HG03196 (cell line): ENCODE results near the gene RAB8B.
"Not testable (repeated sequence)": the region's sequence is repeated elsewhere in the genome, so short reads cannot be mapped to it uniquely, and the experiment has no call there.

Source experiments
- ATAC-seq: cut with Tn5 transposase; IDR thresholded peaks from one replicate; pipeline ENCODE4 v1.9.1; 2021; ENCODE audit not compliant: unreplicated experiment

The RAB8B gene

GRCh38 chr15:63203451-63204090, 14.2 kb downstream of the RAB8B start:
- ATAC-seq: no peak

GRCh38 chr15:63206079-63206478, 16.7 kb downstream of the RAB8B start:
- ATAC-seq: no peak

DNA sequence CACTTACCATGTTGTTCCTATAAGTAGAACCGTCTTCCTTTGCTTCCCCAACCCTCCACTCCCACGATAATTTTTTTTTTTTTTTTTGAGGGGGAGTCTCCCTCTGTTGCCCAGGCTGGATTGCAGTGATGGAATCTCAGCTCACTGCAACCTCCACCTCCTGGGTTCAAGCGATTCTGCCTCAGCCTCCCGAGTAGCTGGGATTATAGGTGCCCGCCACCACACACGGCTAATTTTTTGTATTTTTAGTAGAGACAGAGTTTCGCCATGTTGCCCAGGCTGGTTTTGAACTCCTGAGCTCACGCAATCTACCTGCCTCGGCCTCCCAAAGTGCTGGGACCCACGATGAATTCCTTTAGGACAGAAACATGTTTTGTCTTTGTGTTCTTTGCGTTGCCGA, 19.4 kb downstream of the RAB8B start:
- ATAC-seq: not testable (repeated sequence)

DNA sequence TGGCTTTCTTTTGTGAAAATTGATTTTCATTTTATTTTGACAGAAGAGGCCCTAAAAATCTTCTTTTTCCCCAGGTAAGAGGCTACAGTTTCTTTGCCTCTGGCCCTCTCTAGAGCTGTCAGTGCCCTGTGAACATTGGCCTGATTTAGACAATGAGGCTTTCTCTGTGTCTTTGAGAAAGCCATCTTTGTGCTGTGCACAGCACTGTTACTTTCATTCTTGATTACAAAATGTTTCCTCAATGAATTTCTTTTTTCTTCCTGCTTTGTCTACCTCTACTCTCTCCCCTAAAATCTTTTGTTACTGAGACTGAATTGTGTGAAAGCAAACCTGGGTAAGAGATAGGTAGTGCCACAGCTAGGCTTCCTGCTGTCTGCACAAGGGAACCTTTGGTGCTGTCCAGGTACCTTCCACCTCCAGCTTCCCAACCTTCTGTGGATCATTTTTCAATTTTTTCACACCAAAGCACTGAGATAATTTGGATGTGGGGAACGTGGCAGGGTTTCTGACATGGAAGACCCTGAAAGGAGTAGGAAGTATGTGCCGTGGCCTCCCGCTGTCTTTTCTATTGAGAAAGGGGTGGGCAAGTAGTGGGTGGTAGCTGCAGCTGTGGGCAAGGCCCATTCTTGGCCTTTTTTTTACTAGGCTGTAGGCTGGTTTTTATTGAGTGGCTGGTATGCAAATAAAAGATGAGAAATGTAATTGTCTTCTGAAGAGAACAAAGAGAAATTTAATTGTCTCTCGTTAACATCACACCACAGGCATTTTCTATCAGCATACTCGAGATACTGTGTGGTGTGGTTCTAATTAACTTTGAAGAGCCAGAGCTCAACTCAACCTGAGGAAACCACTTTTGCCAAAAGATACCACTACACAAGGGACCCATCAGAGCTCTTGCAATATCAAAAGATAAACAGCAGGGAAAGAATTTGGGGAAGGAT, 21.0 kb downstream of the RAB8B start:
- ATAC-seq: no peak

DNA sequence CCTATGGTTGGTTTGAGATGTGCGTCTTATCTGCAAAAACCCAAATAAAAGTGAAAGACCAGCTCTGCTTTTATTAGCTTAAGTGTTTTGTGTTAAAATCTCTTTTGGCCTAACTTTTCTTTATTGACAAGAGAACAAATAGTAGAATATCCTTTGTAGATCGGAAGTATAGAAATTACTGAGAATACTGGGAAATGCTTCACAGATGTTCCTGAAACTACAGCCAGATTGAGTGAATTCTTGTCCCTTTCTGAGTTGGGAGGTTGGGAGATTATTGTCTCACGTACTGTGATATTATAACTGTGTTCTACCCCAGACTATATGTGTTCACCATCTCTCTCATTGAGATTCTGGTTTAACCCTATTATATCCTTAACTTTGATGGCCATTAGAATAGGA, 21.7 kb downstream of the RAB8B start:
- ATAC-seq: no peak

DNA sequence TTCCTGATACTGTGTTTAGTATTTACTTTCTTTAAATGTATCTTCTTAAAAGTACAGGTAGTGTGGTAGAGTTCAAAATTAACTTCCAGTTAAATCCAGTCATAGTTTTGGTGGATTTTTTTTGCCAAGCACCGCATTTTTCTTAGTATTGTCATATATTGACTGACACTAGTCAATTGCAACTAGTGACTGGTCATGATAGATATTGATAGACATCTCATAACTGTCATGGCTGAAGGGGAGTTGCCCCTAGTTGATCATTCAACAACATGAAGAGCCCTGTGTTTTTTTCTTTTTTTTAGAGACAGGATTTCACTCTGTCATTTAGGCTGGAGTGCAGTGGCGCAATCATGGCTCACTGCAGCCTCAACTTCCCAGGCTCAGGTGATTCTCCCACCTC, 22.1 kb downstream of the RAB8B start:
- no peak for ATAC-seq

GRCh38 chr15:63212050-63213004, 22.9 kb downstream of the RAB8B start:
- no peak for ATAC-seq

- ATAC-seq: no peak
Measured at GRCh38 chr15:63218100-63218808, 28.8 kb downstream of the RAB8B start.

DNA sequence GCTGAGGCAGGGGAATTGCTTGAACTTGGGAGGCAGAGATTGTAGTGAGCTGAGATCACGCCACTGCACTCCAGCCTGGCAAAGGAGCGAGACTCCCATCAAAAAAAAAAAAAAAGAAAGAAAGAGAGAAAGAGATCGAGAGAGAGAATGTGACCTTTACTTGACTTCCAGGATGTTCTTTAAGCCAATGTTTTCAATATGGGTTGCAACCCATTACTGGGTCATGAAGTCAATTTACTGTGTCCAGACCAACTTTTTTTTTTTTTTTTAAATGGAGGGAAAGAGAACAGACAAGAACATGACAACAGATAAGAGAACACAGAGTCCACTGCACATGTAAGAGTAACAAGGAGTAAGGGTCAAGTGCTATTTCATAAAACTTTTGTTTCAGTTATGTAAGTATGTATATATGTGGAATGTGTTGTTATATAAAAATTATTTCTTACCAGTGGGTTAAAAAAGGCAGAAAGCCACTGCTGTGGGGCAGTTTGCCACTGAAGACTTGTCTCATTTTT, 29.8 kb downstream of the RAB8B start:
- ATAC-seq: no peak

DNA sequence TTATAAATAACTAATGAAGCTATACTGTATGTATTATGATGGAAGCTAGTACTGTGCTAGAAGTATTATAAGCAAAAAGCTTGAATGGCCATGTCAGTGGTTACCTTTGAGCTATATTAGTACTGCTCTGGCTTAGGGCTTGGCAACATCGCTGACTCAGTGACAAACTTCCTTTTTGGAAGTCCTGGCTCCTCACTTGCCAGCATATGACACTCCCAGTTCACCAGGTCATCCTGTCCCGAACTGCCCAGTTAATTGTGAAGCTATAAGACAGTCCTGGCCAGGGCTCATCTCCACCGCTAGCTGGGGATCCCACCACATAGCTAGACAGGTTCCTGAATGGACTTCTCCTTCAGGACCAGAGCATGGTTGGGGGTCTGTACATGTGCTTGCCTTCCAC, 31.9 kb downstream of the RAB8B start:
- no peak for ATAC-seq

DNA sequence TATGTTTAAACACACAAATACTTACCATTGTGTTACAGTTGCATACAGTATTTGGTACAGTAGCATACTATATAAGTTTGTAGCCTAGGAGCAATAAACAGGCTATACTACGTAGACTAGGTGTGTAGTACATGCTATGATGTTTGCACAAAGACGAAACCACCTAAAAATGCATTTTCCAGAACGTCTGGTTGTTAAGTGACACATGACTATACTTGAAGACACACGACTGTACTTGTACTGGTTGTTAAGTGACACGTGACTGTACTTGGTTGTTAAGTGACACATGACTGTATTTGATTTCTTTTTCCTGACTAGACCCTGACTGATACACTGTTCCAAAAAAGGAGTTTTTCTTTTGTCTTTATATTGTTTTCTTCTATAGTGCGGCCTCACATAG, 34.1 kb downstream of the RAB8B start:
- no peak for ATAC-seq

DNA sequence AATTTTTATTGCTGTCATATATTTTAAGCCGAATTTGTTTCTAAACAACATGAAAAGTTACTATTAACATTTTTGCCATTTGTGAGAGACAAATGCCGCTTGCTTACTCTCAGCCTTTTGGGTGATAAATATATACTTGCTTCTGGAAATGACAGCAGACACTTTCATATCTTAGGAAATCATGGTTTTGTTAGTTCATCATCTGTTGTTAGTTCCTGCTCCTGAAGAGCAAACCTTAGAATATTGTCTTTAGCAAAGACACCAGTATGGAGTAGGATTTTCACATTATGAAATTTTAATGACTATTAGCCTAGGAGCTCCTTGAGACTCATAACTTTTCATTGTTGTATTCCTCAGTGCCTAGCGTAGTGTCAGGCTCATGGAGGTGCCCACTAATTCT, 36.0 kb downstream of the RAB8B start:
- no peak for ATAC-seq

DNA sequence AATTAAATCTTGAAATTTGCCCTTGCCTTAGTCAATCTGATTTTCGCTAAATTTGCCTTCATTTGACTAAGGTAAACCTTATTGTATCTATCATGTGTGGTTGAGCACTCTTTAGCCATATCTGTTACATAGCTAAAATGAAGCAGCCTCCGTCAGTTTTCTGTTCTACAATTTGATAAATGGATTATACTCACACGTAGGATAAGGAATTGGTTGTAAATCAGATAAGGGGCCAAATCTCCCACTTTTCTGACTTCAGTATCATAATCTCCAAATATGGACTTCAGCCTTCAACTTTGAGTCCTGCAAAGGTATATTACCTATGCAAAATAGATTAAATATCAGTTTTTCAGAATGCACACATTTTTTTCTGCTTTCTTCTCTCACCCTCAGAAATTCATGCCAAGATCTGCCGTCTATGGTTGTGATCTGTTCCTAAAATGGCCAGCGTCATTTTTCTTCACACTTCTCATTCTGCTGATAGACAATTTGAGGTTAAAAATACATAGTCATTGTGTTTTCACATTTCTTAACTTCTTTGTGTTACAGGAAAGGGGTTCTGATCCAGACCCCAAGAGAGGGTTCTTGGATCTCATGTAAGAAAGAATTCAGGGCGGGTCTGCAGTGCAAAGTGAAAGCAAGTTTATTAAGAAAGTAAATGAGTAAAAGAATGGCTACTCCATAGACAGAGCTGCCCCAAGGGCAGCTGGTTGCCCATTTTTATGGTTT, 36.9 kb downstream of the RAB8B start:
- no peak for ATAC-seq

GRCh38 chr15:63226966-63227401, 37.6 kb downstream of the RAB8B start:
- no peak for ATAC-seq

GRCh38 chr15:63227689-63228088, 38.3 kb downstream of the RAB8B start:
- ATAC-seq: no peak

- ATAC-seq: no peak
Measured at GRCh38 chr15:63231206-63231605, 41.8 kb downstream of the RAB8B start.

DNA sequence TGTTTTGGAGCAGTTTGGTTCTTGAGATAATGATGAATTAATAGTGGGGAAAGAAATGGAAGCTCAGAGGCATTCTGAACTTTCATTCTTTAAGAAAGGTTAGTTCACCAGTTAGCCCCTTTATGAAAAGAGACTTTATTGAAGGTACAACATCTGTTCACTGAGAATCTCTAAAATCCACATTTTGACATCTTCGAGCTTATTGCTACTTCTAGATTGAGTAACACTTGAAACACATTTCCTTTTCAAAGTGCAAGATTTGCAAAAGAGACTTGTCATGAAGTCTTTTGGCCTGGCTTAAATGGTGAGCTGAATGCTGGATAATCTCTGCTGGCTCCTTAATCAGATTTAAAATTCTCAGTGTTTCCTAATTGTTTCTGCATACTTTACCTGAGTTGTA, 42.3 kb downstream of the RAB8B start:
- ATAC-seq: no peak

- ATAC-seq: no peak
Measured at GRCh38 chr15:63232405-63232804, 43.0 kb downstream of the RAB8B start.

DNA sequence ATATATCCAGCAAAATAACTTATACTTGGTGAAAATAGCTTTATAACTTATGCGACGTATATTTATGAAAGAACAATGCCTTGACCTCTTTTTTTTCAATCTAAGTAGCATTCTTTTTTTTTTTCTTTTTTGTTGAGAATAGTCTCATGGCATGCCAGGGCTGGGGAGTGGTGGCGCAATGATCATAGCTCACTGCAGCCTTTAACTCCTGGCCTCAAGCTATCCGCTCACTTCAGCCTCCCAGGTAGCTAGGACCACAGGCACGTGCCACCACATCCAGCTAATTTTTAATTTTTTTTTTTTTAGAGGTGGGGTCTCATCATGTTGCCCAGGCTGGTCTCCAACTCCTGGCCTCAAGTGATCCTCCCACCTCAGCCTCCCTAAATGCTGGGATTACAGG, 43.5 kb downstream of the RAB8B start:
- ATAC-seq: no peak
